Karpas-422 (cell line): ENCODE results near the gene GUCA1A. TPM values are rescaled to one million over a fixed set of nuclear protein-coding genes. Genes with fewer than 3 reads are reported as not detected.

Experiments
- DNase-seq: peaks from one replicate; pipeline ENCODE4 v3.0.0-alpha.2; 2015
- H2AFZ ChIP-seq: fragments of 200-600 bp; sonication (generic); 2 replicates; pipeline ENCODE4 v1.6.1; 2014; ENCODE audit warnings: antibody characterized with exemption, low read length, mixed read lengths
- H3K27ac ChIP-seq: fragments of 200-600 bp; sonication (generic); 2 replicates; pipeline ENCODE4 v1.5.1; 2014; ENCODE audit warnings: mild to moderate bottlenecking, low read length, moderate library complexity
- H3K27me3 ChIP-seq: fragments of 200-600 bp; sonication (generic); 2 replicates; pipeline ENCODE4 v1.6.1; 2014; ENCODE audit warnings: low read length, mixed read lengths
- H3K36me3 ChIP-seq: fragments of 200-600 bp; sonication (generic); 2 replicates; pipeline ENCODE4 v1.6.1; 2014; ENCODE audit warnings: low read length, mixed read lengths; ENCODE audit not compliant: insufficient read depth
- H3K4me1 ChIP-seq: fragments of 200-600 bp; sonication (generic); 2 replicates; pipeline ENCODE4 v1.6.1; 2014; ENCODE audit warnings: mild to moderate bottlenecking, low read length, mixed read lengths
- H3K4me2 ChIP-seq: fragments of 200-600 bp; sonication (generic); 2 replicates; pipeline ENCODE4 v1.6.1; 2014; ENCODE audit warnings: low read length, low read depth, mild to moderate bottlenecking; ENCODE audit not compliant: poor library complexity, severe bottlenecking
- H3K4me3 ChIP-seq: fragments of 200-600 bp; sonication (generic); 2 replicates; pipeline ENCODE4 v1.5.1; 2014; ENCODE audit warnings: mild to moderate bottlenecking, antibody characterized with exemption, low read length, mixed read lengths
- H3K79me2 ChIP-seq: fragments of 200-600 bp; sonication (generic); 2 replicates; pipeline ENCODE4 v1.6.1; 2014; ENCODE audit warnings: mild to moderate bottlenecking, low read length, mixed read lengths
- H3K9ac ChIP-seq: fragments of 200-600 bp; sonication (generic); 2 replicates; pipeline ENCODE4 v1.6.0; 2014; ENCODE audit warnings: low read length
- H3K9me2 ChIP-seq: fragments of 200-600 bp; sonication (generic), shearing (Covaris generic); replicated peaks from 2 replicates; pipeline ENCODE4 v1.6.0; 2014; ENCODE audit warnings: mild to moderate bottlenecking, low read length, moderate library complexity; ENCODE audit not compliant: insufficient read depth
- H3K9me3 ChIP-seq: fragments of 300-700, 200-600 bp; sonication (generic); 2 replicates; pipeline ENCODE4 v1.6.1; 2014; ENCODE audit warnings: low read length, mixed read lengths
- H4K20me1 ChIP-seq: fragments of 200-600 bp; sonication (generic); 2 replicates; pipeline ENCODE4 v1.6.1; 2014; ENCODE audit warnings: mild to moderate bottlenecking, antibody characterized with exemption, low read length, low read depth; ENCODE audit not compliant: insufficient read depth
- total RNA-seq: library from RNA; depleted of rRNA; stranded (reverse); fragments of >200 nt; shearing (Covaris generic); gene quantifications from 2 replicates; pipeline ENCODE4 v1.2.3, GENCODE V29; 2014; ENCODE audit warnings: low replicate concordance; rRNA removed

Gene GUCA1A
- total RNA-seq, 1 experiment from 2014 or later, result not detected

GRCh38 chr6:42225029-42225339, 51.8 kb downstream of the GUCA1A start:
- H3K27me3 ChIP-seq, result no peaks in the 10 kb centered on the region
- no peaks in the 10 kb centered on the region for H4K20me1 ChIP-seq
- H3K4me1 ChIP-seq, result peaks cover 35% of the 10 kb centered on the region
- H3K9ac ChIP-seq, result no peak overlapping the region; the same call in 1 of the 2 replicates
- no peaks in the 10 kb centered on the region for H3K9me3 ChIP-seq
- peak overlapping the region; percentile 60 for H3K4me2 ChIP-seq
- DNase-seq, result no peak
- H3K27ac ChIP-seq, result peak overlapping the region; percentile 91
- H3K9me2 ChIP-seq, result no peaks in the 10 kb centered on the region
- H3K79me2 ChIP-seq, result no peaks in the 10 kb centered on the region
- H3K36me3 ChIP-seq, result peaks cover 17% of the 10 kb centered on the region; the same call in 1 of the 2 replicates
- no peak overlapping the region for H3K4me3 ChIP-seq
- H2AFZ ChIP-seq, result no peak overlapping the region

GRCh38 chr6:42225419-42225818, 52.3 kb downstream of the GUCA1A start:
- no peak for DNase-seq
- Histone ChIP-seq H3K4me3 (no peak overlapping the region), H4K20me1 (no peaks in the 10 kb centered on the region), H3K9ac (no peak overlapping the region; the same call in 1 of the 2 replicates), H3K4me2 (peak overlapping the region; percentile 60), H3K9me2 (no peaks in the 10 kb centered on the region), H3K79me2 (no peaks in the 10 kb centered on the region), H3K36me3 (peaks cover 19% of the 10 kb centered on the region; the same call in 1 of the 2 replicates), H3K27me3 (no peaks in the 10 kb centered on the region), H3K4me1 (peaks cover 35% of the 10 kb centered on the region), H3K27ac (peak overlapping the region; percentile 91), H3K9me3 (no peaks in the 10 kb centered on the region), H2AFZ (no peak overlapping the region)

- Histone ChIP-seq H3K9ac (no peak overlapping the region), H3K4me2 (no peak overlapping the region), H3K9me3 (no peaks in the 10 kb centered on the region), H3K4me3 (no peak overlapping the region), H3K36me3 (peaks cover 19% of the 10 kb centered on the region; the same call in 1 of the 2 replicates), H4K20me1 (no peaks in the 10 kb centered on the region), H3K27ac (peak overlapping the region; percentile 91; the same call in 1 of the 2 replicates), H2AFZ (no peak overlapping the region), H3K9me2 (no peaks in the 10 kb centered on the region), H3K27me3 (no peaks in the 10 kb centered on the region), H3K79me2 (no peaks in the 10 kb centered on the region), H3K4me1 (peaks cover 35% of the 10 kb centered on the region)
- DNase-seq, result no peak
Observed at GRCh38 chr6:42226161-42226611, 53.0 kb downstream of the GUCA1A start.

- DNase-seq, result no peak
- H3K79me2 ChIP-seq, result no peaks in the 10 kb centered on the region
- H3K9ac ChIP-seq, result no peak overlapping the region
- H3K36me3 ChIP-seq, result peaks cover 24% of the 10 kb centered on the region; the same call in 1 of the 2 replicates
- H3K4me3 ChIP-seq, result no peak overlapping the region
- no peaks in the 10 kb centered on the region for H3K27me3 ChIP-seq
- H3K9me3 ChIP-seq, result no peaks in the 10 kb centered on the region
- no peak overlapping the region for H2AFZ ChIP-seq
- H3K27ac ChIP-seq, result peak overlapping the region; percentile 20; the same call in 1 of the 2 replicates
- H3K4me2 ChIP-seq, result no peak overlapping the region
- H3K4me1 ChIP-seq, result peaks cover 35% of the 10 kb centered on the region
- no peaks in the 10 kb centered on the region for H3K9me2 ChIP-seq
- no peaks in the 10 kb centered on the region for H4K20me1 ChIP-seq
Observed at GRCh38 chr6:42226645-42227143, 53.5 kb downstream of the GUCA1A start.

- H2AFZ ChIP-seq, result no peak overlapping the region
- H3K9me3 ChIP-seq, result no peaks in the 10 kb centered on the region
- no peaks in the 10 kb centered on the region for H3K27me3 ChIP-seq
- no peaks in the 10 kb centered on the region for H4K20me1 ChIP-seq
- peaks cover 30% of the 10 kb centered on the region; the same call in 1 of the 2 replicates for H3K36me3 ChIP-seq
- no peak for DNase-seq
- H3K9ac ChIP-seq, result no peak overlapping the region
- no peak overlapping the region for H3K4me2 ChIP-seq
- no peak overlapping the region for H3K27ac ChIP-seq
- no peak overlapping the region for H3K4me3 ChIP-seq
- no peaks in the 10 kb centered on the region for H3K9me2 ChIP-seq
- peaks cover 35% of the 10 kb centered on the region for H3K4me1 ChIP-seq
- no peaks in the 10 kb centered on the region for H3K79me2 ChIP-seq
Observed at GRCh38 chr6:42227173-42227850, 54.1 kb downstream of the GUCA1A start.

- no peak overlapping the region for H3K4me2 ChIP-seq
- peaks cover 35% of the 10 kb centered on the region for H3K4me1 ChIP-seq
- H2AFZ ChIP-seq, result no peak overlapping the region
- H3K9ac ChIP-seq, result no peak overlapping the region
- H3K9me3 ChIP-seq, result no peaks in the 10 kb centered on the region
- H3K79me2 ChIP-seq, result no peaks in the 10 kb centered on the region
- H3K9me2 ChIP-seq, result no peaks in the 10 kb centered on the region
- peaks cover 35% of the 10 kb centered on the region; the same call in 1 of the 2 replicates for H3K36me3 ChIP-seq
- H3K4me3 ChIP-seq, result no peak overlapping the region
- no peaks in the 10 kb centered on the region for H3K27me3 ChIP-seq
- no peak overlapping the region for H3K27ac ChIP-seq
- no peaks in the 10 kb centered on the region for H4K20me1 ChIP-seq
- DNase-seq, result no peak
Observed at GRCh38 chr6:42228305-42228704, 55.1 kb downstream of the GUCA1A start.

Other genes starting within 250 kb of the GUCA1A start
- 63.5 and 74.8 TPM in 2 replicates for gene CCND3, start 231.6 kb upstream of the GUCA1A start, total RNA-seq
- gene TAF8, start 122.8 kb upstream of the GUCA1A start, total RNA-seq, result 25.8 and 25.9 TPM in 2 replicates
- 0.11 and 0.83 TPM in 2 replicates for gene C6orf132, start 30.7 kb upstream of the GUCA1A start, total RNA-seq
- gene GUCA1B, start 21.6 kb downstream of the GUCA1A start, total RNA-seq, result not detected in 2 replicates
- gene MRPS10, start 44.5 kb downstream of the GUCA1A start, total RNA-seq, result 34.7 and 54.2 TPM in 2 replicates